WI38 (cell line): ENCODE measurements around the gene VILL.

Experiments
- H3K4me3 ChIP-seq: 2 replicates; pipeline ENCODE4 v1.5.1; 2011; ENCODE audit warnings: low read depth, mild to moderate bottlenecking, control low read depth, low read length
- TF ChIP-seq, protein P1 (sequence below): IDR thresholded peaks from 2 replicates; pipeline ENCODE4 v1.5.1; 2012; ENCODE audit warnings: low read depth, mild to moderate bottlenecking, control low read depth, low read length

The VILL gene

GRCh38 chr3:37981348-37981664, 9.3 kb upstream of the VILL start:
- TF ChIP-seq, protein P1, sequence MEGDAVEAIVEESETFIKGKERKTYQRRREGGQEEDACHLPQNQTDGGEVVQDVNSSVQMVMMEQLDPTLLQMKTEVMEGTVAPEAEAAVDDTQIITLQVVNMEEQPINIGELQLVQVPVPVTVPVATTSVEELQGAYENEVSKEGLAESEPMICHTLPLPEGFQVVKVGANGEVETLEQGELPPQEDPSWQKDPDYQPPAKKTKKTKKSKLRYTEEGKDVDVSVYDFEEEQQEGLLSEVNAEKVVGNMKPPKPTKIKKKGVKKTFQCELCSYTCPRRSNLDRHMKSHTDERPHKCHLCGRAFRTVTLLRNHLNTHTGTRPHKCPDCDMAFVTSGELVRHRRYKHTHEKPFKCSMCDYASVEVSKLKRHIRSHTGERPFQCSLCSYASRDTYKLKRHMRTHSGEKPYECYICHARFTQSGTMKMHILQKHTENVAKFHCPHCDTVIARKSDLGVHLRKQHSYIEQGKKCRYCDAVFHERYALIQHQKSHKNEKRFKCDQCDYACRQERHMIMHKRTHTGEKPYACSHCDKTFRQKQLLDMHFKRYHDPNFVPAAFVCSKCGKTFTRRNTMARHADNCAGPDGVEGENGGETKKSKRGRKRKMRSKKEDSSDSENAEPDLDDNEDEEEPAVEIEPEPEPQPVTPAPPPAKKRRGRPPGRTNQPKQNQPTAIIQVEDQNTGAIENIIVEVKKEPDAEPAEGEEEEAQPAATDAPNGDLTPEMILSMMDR: no peak
- no peak overlapping the region for H3K4me3 ChIP-seq

DNA sequence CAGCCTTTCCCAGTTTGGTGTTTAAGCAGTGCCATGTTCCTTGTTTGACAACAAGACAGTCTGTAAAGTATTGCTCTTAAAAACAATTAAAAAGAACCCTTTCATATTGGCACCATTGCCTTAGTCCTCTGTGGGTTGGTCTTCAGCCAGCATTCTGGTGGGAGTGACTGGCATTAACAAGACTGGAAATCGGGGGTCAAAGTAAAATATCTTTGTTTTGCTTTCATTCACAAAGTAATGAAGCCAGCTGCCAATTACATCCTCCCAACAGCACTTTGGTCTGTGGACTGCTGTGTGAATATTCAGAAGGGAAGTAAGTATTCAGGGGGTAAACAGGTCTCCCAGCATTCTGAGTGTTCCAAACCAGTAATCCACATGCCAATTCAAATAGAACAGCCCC, 8.3 kb upstream of the VILL start:
- H3K4me3 ChIP-seq: no peak overlapping the region
- TF ChIP-seq, protein P1: no peak

- TF ChIP-seq, protein P1: no peak
- no peak overlapping the region for H3K4me3 ChIP-seq
Observed at GRCh38 chr3:37984051-37984450, 6.5 kb upstream of the VILL start.

GRCh38 chr3:37984596-37984995, 6.0 kb upstream of the VILL start:
- H3K4me3 ChIP-seq: no peak overlapping the region
- TF ChIP-seq, protein P1: no peak

GRCh38 chr3:37985637-37986320, 4.8 kb upstream of the VILL start:
- TF ChIP-seq, protein P1: no peak
- H3K4me3 ChIP-seq: no peak overlapping the region

GRCh38 chr3:37986479-37987314, 3.9 kb upstream of the VILL start:
- no peak overlapping the region for H3K4me3 ChIP-seq
- TF ChIP-seq, protein P1: no peak

DNA sequence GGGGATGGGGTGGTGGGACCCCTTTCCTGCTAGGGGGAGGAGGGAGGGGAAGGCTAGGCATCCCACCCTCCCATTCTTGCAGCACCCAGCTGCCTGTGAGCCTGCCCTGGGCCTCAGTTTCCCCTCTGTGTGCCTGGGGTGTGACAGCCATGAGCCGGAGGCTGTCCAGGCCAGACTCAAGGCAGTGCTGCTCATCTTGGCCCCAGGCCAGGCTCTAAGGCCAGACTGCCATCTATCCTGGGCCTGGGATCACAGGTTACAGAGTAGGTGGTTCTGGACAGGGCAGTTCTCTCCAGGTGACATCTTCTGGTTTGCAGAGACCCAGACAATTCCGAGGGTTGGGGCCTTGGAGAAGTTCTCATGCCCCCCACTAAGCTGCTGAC, 3.3 kb upstream of the VILL start:
- TF ChIP-seq, protein P1: no peak
- H3K4me3 ChIP-seq: no peak overlapping the region
